ENCODE data around the gene HELT. TPM values are rescaled to one million over a fixed set of nuclear protein-coding genes. Genes with fewer than 3 reads are reported as not detected.
"Not testable (repeated sequence)": the region's sequence is repeated elsewhere in the genome, so short reads cannot be mapped to it uniquely, and the experiment has no call there.

Gene HELT, protein sequence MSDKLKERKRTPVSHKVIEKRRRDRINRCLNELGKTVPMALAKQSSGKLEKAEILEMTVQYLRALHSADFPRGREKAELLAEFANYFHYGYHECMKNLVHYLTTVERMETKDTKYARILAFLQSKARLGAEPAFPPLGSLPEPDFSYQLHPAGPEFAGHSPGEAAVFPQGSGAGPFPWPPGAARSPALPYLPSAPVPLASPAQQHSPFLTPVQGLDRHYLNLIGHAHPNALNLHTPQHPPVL
- total RNA-seq: 0.49 TPM
- long read RNA-seq: 0 reads

- Histone ChIP-seq H3K9me3 (no peaks in the 10 kb centered on the region), H3K4me1 (peaks cover 7% of the 10 kb centered on the region)
- intact Hi-C loops (cut with DNase I): no loop called here
Observed at GRCh38 chr4:185017964-185018772, at the start of gene HELT. TSS of gene HELT (plus strand) at chr4:185018490. CDS start at chr4:185018929, 439 bp downstream.

DNA sequence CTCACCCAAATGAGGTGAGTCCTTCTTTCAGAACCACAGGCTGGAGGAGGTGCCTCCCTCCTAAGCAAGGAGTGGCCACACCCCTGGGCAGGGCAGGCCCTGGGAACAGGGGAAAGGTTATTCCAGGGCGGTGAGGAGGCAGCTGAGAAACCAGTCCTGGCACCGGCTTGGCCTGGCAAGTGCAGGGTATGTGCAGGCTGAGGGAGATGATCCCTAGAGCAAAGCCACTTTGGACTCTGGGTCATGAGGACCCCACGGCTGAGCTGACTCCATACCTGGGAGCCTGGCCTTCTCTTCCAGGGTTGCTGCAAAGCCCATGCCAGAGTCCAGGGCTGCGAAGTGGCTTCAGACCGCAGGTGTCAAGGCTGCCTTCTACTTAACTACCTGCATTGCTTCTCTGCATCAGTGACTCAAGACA lies 49.5 kb upstream of the HELT start:
- intact Hi-C loops (cut with DNase I): no loop called here
- Histone ChIP-seq H3K36me3 (no peaks in the 10 kb centered on the region), H3K27ac (no peak overlapping the region), H3K4me1 (peaks cover 8% of the 10 kb centered on the region), H3K4me3 (no peak overlapping the region), H3K27me3 (no peaks in the 10 kb centered on the region), H3K9me3 (no peaks in the 10 kb centered on the region)
- TF ChIP-seq, protein P1, sequence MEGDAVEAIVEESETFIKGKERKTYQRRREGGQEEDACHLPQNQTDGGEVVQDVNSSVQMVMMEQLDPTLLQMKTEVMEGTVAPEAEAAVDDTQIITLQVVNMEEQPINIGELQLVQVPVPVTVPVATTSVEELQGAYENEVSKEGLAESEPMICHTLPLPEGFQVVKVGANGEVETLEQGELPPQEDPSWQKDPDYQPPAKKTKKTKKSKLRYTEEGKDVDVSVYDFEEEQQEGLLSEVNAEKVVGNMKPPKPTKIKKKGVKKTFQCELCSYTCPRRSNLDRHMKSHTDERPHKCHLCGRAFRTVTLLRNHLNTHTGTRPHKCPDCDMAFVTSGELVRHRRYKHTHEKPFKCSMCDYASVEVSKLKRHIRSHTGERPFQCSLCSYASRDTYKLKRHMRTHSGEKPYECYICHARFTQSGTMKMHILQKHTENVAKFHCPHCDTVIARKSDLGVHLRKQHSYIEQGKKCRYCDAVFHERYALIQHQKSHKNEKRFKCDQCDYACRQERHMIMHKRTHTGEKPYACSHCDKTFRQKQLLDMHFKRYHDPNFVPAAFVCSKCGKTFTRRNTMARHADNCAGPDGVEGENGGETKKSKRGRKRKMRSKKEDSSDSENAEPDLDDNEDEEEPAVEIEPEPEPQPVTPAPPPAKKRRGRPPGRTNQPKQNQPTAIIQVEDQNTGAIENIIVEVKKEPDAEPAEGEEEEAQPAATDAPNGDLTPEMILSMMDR (IDR thresholded peaks at IDR 0.05): no peak
- DNase-seq: peak; percentile 88
- ATAC-seq: peak; percentile 99

More at GRCh38 chr4:185017964-185018772, at the start of gene HELT:
- peaks cover 93% of the 10 kb centered on the region for H3K27me3 ChIP-seq
- H3K27ac ChIP-seq: no peak within 1 kb of the TSS
- ATAC-seq (no peak), DNase-seq (no peak)
- no peak within 1 kb of the TSS for H3K4me3 ChIP-seq
- no peaks in the 10 kb centered on the region for H3K36me3 ChIP-seq
- TF ChIP-seq, protein P1 (IDR thresholded peaks at IDR 0.05): no peak

- intact Hi-C loops (cut with DNase I): no loop called here
- Histone ChIP-seq H3K4me3 (no peak overlapping the region), H3K9me3 (no peaks in the 10 kb centered on the region), H3K36me3 (no peaks in the 10 kb centered on the region), H3K4me1 (peaks cover 8% of the 10 kb centered on the region), H3K27me3 (no peaks in the 10 kb centered on the region), H3K27ac (no peak overlapping the region)
- TF ChIP-seq, protein P1 (IDR thresholded peaks at IDR 0.05): no peak
- ATAC-seq (no peak), DNase-seq (no peak)
Observed at GRCh38 chr4:184969610-184970009, 48.7 kb upstream of the HELT start.

GRCh38 chr4:184972991-184973390 lies 45.3 kb upstream of the HELT start:
- intact Hi-C loops (cut with DNase I): no loop called here

DNA sequence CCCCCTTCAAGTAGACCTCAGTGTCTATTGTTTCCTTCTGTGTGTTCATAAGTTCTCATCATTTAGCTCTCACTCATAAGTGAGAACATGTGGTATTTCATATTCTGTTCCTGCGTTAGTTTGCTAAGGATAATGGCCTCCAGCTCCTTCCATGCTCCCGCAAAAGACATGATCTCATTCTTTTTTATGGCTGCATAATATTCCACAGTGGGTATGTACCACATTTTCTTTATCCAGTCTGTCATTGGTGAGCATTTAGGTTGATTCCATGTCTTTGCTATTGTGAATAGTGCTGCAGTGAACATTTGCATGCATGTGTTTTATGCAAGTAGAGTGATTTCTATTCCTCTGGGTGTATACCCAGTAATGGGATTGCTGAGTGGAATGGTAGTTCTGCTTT lies 41.9 kb upstream of the HELT start:
- ATAC-seq; H3K27me3 ChIP-seq; H3K4me3 ChIP-seq; H3K36me3 ChIP-seq; DNase-seq; H3K27ac ChIP-seq; H3K9me3 ChIP-seq; H3K4me1 ChIP-seq; intact Hi-C loops (cut with DNase I): not testable (repeated sequence)

More at GRCh38 chr4:184972991-184973390, 45.3 kb upstream of the HELT start:
- Histone ChIP-seq H3K4me3 (no peak overlapping the region), H3K27me3 (no peaks in the 10 kb centered on the region), H3K9me3 (no peaks in the 10 kb centered on the region), H3K36me3 (no peaks in the 10 kb centered on the region), H3K27ac (no peak overlapping the region), H3K4me1 (peaks cover 8% of the 10 kb centered on the region)
- TF ChIP-seq, protein P1 (IDR thresholded peaks at IDR 0.05): no peak
- DNase-seq: no peak
- ATAC-seq: peak; percentile 15

GRCh38 chr4:184977747-184978146 lies 40.5 kb upstream of the HELT start:
- TF ChIP-seq, protein P1 (IDR thresholded peaks at IDR 0.05): no peak
- intact Hi-C loops (cut with DNase I): no loop called here
- H3K36me3 ChIP-seq: no peaks in the 10 kb centered on the region
- no peak for DNase-seq
- no peak for ATAC-seq
- H3K9me3 ChIP-seq: no peaks in the 10 kb centered on the region
- H3K4me1 ChIP-seq: no peaks in the 10 kb centered on the region
- H3K4me3 ChIP-seq: no peak overlapping the region
- no peak overlapping the region for H3K27ac ChIP-seq
- no peaks in the 10 kb centered on the region for H3K27me3 ChIP-seq
